Measurements from ENCODE around the gene MT1E.
A peak's percentile ranks its signal among the peaks of the same experiment; 100 is the strongest.

Gene MT1E

DNA sequence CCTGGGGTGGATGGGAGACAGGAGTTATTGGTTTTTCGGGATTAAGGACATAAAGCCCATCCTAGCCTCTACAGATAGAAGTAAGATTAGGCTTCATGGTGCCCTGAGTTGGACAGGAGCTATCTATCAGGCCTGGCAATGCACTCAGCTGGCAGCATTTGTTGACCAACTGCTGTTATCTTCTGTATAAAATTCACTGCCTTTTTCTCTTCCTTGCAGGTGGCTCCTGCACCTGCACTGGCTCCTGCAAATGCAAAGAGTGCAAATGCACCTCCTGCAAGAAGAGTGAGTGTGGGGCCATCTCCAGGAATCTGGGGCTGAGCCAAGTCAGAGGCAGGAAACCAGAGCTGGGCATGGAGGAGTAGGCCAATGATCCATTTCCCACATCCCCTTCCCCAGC lies 13.5 kb downstream of the MT1E start:
- H3K4ac ChIP-seq (ENCODE audit: low read depth in 1 of 2, low read length in 2 of 2), result no peak overlapping the region
- H3K27me3 ChIP-seq (ENCODE audit: control insufficient read depth in 1 of 2, insufficient read depth in 1 of 2, low read length in 2 of 2), result peaks cover 17 to 94% of the 10 kb centered on the region in 2 experiments
- no peak overlapping the region for H3K27ac ChIP-seq (ENCODE audit: low read length, poor library complexity, severe bottlenecking)
- no peaks in the 10 kb centered on the region for H3K36me3 ChIP-seq (ENCODE audit: control insufficient read depth in 1 of 2, insufficient read depth in 2 of 2, low read depth in 1 of 2, low read length in 2 of 2)
- DNase-seq, result no peak
- H3K14ac ChIP-seq (ENCODE audit: low read length in 2 of 2), result no peak overlapping the region
- peaks cover 26% of the 10 kb centered on the region for H3K4me1 ChIP-seq (ENCODE audit: control insufficient read depth, insufficient read depth, low read depth, low read length)
- H3K4me3 ChIP-seq (ENCODE audit: insufficient read depth in 1 of 2, low read depth in 1 of 2, low read length in 2 of 2), result no peak overlapping the region
- 60% methylated on average over 1 of the region's 1 CpG for WGBS
- no peak overlapping the region for H3K9ac ChIP-seq (ENCODE audit: low read length)
- no peak overlapping the region for H2BK15ac ChIP-seq (ENCODE audit: low read depth, poor library complexity, severe bottlenecking)
- no peaks in the 10 kb centered on the region for H3K79me1 ChIP-seq (replicated peaks; ENCODE audit: low read length, poor library complexity, severe bottlenecking)
- no peak overlapping the region for H2AFZ ChIP-seq (ENCODE audit: low read depth, low read length)
- no peak overlapping the region for H2BK12ac ChIP-seq (ENCODE audit: low read length in 2 of 2)
- no peak overlapping the region for H4K91ac ChIP-seq (ENCODE audit: low read length)
- no peak overlapping the region for H3K23ac ChIP-seq (ENCODE audit: low read length in 2 of 2)
- no peak overlapping the region for H2BK120ac ChIP-seq (ENCODE audit: low read depth, low read length)
- no peak overlapping the region for H2AK5ac ChIP-seq (ENCODE audit: low read length, severe bottlenecking)
- H3K18ac ChIP-seq (ENCODE audit: low read depth in 1 of 2, low read length in 2 of 2), result no peak overlapping the region
- no peak overlapping the region for H3K4me2 ChIP-seq (ENCODE audit: low read length, poor library complexity, severe bottlenecking)
- H3K9me3 ChIP-seq (ENCODE audit: control insufficient read depth, low read length), result no peaks in the 10 kb centered on the region
- no peak overlapping the region for H4K8ac ChIP-seq (ENCODE audit: low read length)
- H2BK5ac ChIP-seq (ENCODE audit: low read depth, low read length, poor library complexity, severe bottlenecking), result no peak overlapping the region

DNA sequence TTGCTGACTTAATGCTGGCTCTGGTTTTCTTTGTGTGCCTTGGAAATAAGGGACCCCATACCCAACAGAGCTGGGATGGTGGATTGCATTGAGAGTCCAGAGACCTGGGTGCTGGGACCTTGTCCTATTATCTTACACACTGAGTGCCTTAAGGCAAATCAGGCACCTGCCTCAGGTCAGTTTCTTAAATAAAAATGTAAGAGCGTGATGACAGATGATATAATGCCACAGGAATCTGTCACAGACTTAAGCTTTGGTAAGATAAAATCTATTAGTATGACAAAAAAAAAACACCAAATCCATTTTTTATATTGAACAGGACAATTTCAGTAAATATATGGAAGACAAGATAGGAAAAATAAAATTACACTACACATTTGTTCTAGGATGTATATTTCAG lies 14.5 kb downstream of the MT1E start:
- no CpG with 5 or more reads among the region's 1 CpG for WGBS

DNA sequence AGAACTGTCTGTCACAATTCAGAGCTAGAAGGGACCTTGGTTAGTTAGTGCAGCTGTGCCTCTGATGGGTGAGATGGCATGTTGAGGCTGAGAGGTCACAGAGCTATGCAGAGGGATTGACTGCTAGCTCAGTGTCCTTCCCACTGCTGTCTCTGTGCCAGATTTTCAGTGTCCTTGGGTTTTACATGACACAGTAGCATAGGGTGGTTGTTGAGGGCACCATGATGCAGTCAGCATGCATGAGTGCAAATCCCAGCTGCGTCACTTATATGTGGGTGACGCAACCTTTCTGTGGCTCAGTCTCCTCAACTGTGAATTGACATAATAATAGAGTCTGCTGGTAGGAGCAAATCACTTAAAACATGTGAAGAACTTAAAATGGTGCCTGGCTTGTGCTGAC lies 15.6 kb downstream of the MT1E start:
- Histone ChIP-seq H2BK5ac (ENCODE audit: low read depth, low read length, poor library complexity, severe bottlenecking) (no peak overlapping the region), H3K18ac (ENCODE audit: low read depth in 1 of 2, low read length in 2 of 2) (no peak overlapping the region), H3K4me3 (ENCODE audit: insufficient read depth in 1 of 2, low read depth in 1 of 2, low read length in 2 of 2) (no peak overlapping the region), H3K36me3 (ENCODE audit: control insufficient read depth in 1 of 2, insufficient read depth in 2 of 2, low read depth in 1 of 2, low read length in 2 of 2) (no peaks in the 10 kb centered on the region), H3K9me3 (ENCODE audit: control insufficient read depth, low read length) (no peaks in the 10 kb centered on the region), H3K4me2 (ENCODE audit: low read length, poor library complexity, severe bottlenecking) (no peak overlapping the region), H3K9ac (ENCODE audit: low read length) (no peak overlapping the region), H2BK120ac (ENCODE audit: low read depth, low read length) (no peak overlapping the region), H3K4ac (ENCODE audit: low read depth in 1 of 2, low read length in 2 of 2) (no peak overlapping the region), H2BK15ac (ENCODE audit: low read depth, poor library complexity, severe bottlenecking) (no peak overlapping the region), H4K8ac (ENCODE audit: low read length) (no peak overlapping the region), H3K27ac (ENCODE audit: low read length, poor library complexity, severe bottlenecking) (no peak overlapping the region), H3K23ac (ENCODE audit: low read length in 2 of 2) (peak overlapping the region in 1 of 2 experiments; percentile 60), H2AFZ (ENCODE audit: low read depth, low read length) (no peak overlapping the region), H3K27me3 (ENCODE audit: control insufficient read depth in 1 of 2, insufficient read depth in 1 of 2, low read length in 2 of 2) (peaks cover 24 to 94% of the 10 kb centered on the region in 2 experiments), H4K91ac (ENCODE audit: low read length) (no peak overlapping the region), H3K14ac (ENCODE audit: low read length in 2 of 2) (no peak overlapping the region), H2AK5ac (ENCODE audit: low read length, severe bottlenecking) (no peak overlapping the region), H3K4me1 (ENCODE audit: control insufficient read depth, insufficient read depth, low read depth, low read length) (peaks cover 17% of the 10 kb centered on the region), H3K79me1 (replicated peaks; ENCODE audit: low read length, poor library complexity, severe bottlenecking) (no peaks in the 10 kb centered on the region), H2BK12ac (ENCODE audit: low read length in 2 of 2) (no peak overlapping the region)
- no peak for DNase-seq
- 75% methylated on average over 2 of the region's 2 CpGs for WGBS

More for the DNA sequence above, 14.5 kb downstream of the MT1E start:
- no peak overlapping the region for H2BK15ac ChIP-seq (ENCODE audit: low read depth, poor library complexity, severe bottlenecking)
- H4K91ac ChIP-seq (ENCODE audit: low read length), result no peak overlapping the region
- no peak overlapping the region for H3K4ac ChIP-seq (ENCODE audit: low read depth in 1 of 2, low read length in 2 of 2)
- H3K4me2 ChIP-seq (ENCODE audit: low read length, poor library complexity, severe bottlenecking), result no peak overlapping the region
- no peak overlapping the region for H3K9ac ChIP-seq (ENCODE audit: low read length)
- H3K18ac ChIP-seq (ENCODE audit: low read depth in 1 of 2, low read length in 2 of 2), result no peak overlapping the region
- no peak overlapping the region for H2AFZ ChIP-seq (ENCODE audit: low read depth, low read length)
- no peak overlapping the region for H3K23ac ChIP-seq (ENCODE audit: low read length in 2 of 2)
- DNase-seq, result no peak
- H2AK5ac ChIP-seq (ENCODE audit: low read length, severe bottlenecking), result no peak overlapping the region
- no peaks in the 10 kb centered on the region for H3K79me1 ChIP-seq (replicated peaks; ENCODE audit: low read length, poor library complexity, severe bottlenecking)
- H2BK5ac ChIP-seq (ENCODE audit: low read depth, low read length, poor library complexity, severe bottlenecking), result no peak overlapping the region
- H3K27ac ChIP-seq (ENCODE audit: low read length, poor library complexity, severe bottlenecking), result no peak overlapping the region
- H3K27me3 ChIP-seq (ENCODE audit: control insufficient read depth in 1 of 2, insufficient read depth in 1 of 2, low read length in 2 of 2), result peaks cover 23 to 94% of the 10 kb centered on the region in 2 experiments
- no peaks in the 10 kb centered on the region for H3K9me3 ChIP-seq (ENCODE audit: control insufficient read depth, low read length)
- no peak overlapping the region for H2BK120ac ChIP-seq (ENCODE audit: low read depth, low read length)
- H3K4me1 ChIP-seq (ENCODE audit: control insufficient read depth, insufficient read depth, low read depth, low read length), result peaks cover 23% of the 10 kb centered on the region
- H3K36me3 ChIP-seq (ENCODE audit: control insufficient read depth in 1 of 2, insufficient read depth in 2 of 2, low read depth in 1 of 2, low read length in 2 of 2), result no peaks in the 10 kb centered on the region
- H4K8ac ChIP-seq (ENCODE audit: low read length), result no peak overlapping the region
- H3K14ac ChIP-seq (ENCODE audit: low read length in 2 of 2), result no peak overlapping the region
- H3K4me3 ChIP-seq (ENCODE audit: insufficient read depth in 1 of 2, low read depth in 1 of 2, low read length in 2 of 2), result no peak overlapping the region
- H2BK12ac ChIP-seq (ENCODE audit: low read length in 2 of 2), result no peak overlapping the region

DNA sequence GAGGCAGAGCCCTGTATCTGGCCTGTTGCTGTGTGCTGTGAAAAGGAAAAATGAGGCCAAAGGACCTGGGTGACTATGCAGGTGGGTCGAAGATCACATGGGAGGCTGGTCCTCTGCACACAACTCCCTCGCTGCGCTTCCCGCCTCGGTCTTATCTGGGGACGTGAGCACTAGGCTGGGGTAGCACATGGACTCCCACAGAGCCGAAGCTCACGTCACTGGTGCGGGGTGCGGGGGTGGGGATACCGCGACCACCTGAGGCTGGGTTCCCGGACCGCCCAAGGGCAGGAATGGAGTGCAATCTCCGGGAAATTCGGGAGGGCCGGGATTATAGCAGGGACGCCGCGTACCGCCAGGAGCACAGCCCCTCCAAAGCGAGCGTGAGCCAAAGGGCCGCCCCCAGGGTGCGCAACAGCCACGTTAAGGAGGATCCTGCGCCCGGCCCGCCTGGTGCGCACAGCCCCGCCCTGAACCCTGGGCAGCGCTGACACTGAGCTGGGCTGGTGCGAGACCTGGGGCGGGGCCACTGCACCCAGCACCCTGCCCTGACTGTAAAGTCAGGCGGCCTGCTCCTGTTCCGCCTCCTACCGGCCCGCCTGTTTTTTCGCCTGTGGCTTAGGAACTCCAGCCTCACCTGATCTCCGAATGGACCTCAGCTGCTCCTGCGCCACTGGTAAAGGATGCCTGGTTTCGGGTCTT lies 17.6 kb downstream of the MT1E start:
- H3K9ac ChIP-seq (ENCODE audit: low read length), result peak overlapping the region; percentile 54
- no peak overlapping the region for H2BK5ac ChIP-seq (ENCODE audit: low read depth, low read length, poor library complexity, severe bottlenecking)
- H3K18ac ChIP-seq (ENCODE audit: low read depth in 1 of 2, low read length in 2 of 2), result no peak overlapping the region
- H2AFZ ChIP-seq (ENCODE audit: low read depth, low read length), result no peak overlapping the region
- H3K4ac ChIP-seq (ENCODE audit: low read depth in 1 of 2, low read length in 2 of 2), result no peak overlapping the region
- H2AK5ac ChIP-seq (ENCODE audit: low read length, severe bottlenecking), result no peak overlapping the region
- no peak for DNase-seq
- H4K8ac ChIP-seq (ENCODE audit: low read length), result no peak overlapping the region
- H3K4me1 ChIP-seq (ENCODE audit: control insufficient read depth, insufficient read depth, low read depth, low read length), result peaks cover 15% of the 10 kb centered on the region
- H3K27ac ChIP-seq (ENCODE audit: low read length, poor library complexity, severe bottlenecking), result no peak overlapping the region
- H3K27me3 ChIP-seq (ENCODE audit: control insufficient read depth in 1 of 2, insufficient read depth in 1 of 2, low read length in 2 of 2), result peaks cover 38 to 94% of the 10 kb centered on the region in 2 experiments
- no peak overlapping the region for H4K91ac ChIP-seq (ENCODE audit: low read length)
- no peaks in the 10 kb centered on the region for H3K36me3 ChIP-seq (ENCODE audit: control insufficient read depth in 1 of 2, insufficient read depth in 2 of 2, low read depth in 1 of 2, low read length in 2 of 2)
- H2BK12ac ChIP-seq (ENCODE audit: low read length in 2 of 2), result no peak overlapping the region
- H3K4me3 ChIP-seq (ENCODE audit: insufficient read depth in 1 of 2, low read depth in 1 of 2, low read length in 2 of 2), result peak overlapping the region; percentile 34 to 69
- H3K9me3 ChIP-seq (ENCODE audit: control insufficient read depth, low read length), result no peaks in the 10 kb centered on the region
- 2% methylated on average over 42 of the region's 42 CpGs for WGBS
- H3K23ac ChIP-seq (ENCODE audit: low read length in 2 of 2), result no peak overlapping the region
- no peak overlapping the region for H2BK15ac ChIP-seq (ENCODE audit: low read depth, poor library complexity, severe bottlenecking)
- no peak overlapping the region for H2BK120ac ChIP-seq (ENCODE audit: low read depth, low read length)
- no peak overlapping the region for H3K14ac ChIP-seq (ENCODE audit: low read length in 2 of 2)
- H3K4me2 ChIP-seq (ENCODE audit: low read length, poor library complexity, severe bottlenecking), result peak overlapping the region; percentile 48
- no peaks in the 10 kb centered on the region for H3K79me1 ChIP-seq (replicated peaks; ENCODE audit: low read length, poor library complexity, severe bottlenecking)

All from mesenchymal stem cell (in vitro differentiated cells and primary cell).